SJCRH30 (cell line): ENCODE results near the gene SLC25A47. TPM values are rescaled to one million over a fixed set of nuclear protein-coding genes. Genes with fewer than 3 reads are reported as not detected.
"Not testable (repeated sequence)": the region's sequence is repeated elsewhere in the genome, so short reads cannot be mapped to it uniquely, and the experiment has no call there.

Experiments
- DNase-seq, 2 experiments: peaks; one replicate each; pipeline ENCODE4 v3.0.0-alpha.2; 2015 to 2020
- H3K27ac ChIP-seq: fragments of 250-450 bp; sonication (Bioruptor Pico); 2 replicates; pipeline ENCODE4 v1.5.1; 2020; ENCODE audit warnings: mild to moderate bottlenecking, moderate library complexity
- H3K27me3 ChIP-seq: fragments of 250-450 bp; sonication (Bioruptor Pico); 2 replicates; pipeline ENCODE4 v1.5.1; 2020; ENCODE audit warnings: mild to moderate bottlenecking, moderate library complexity
- H3K36me3 ChIP-seq: fragments of 250-450 bp; sonication (Bioruptor Pico); 2 replicates; pipeline ENCODE4 v1.5.1; 2020; ENCODE audit warnings: mild to moderate bottlenecking, moderate library complexity
- H3K4me1 ChIP-seq: fragments of 250-450 bp; sonication (Bioruptor Pico); 2 replicates; pipeline ENCODE4 v1.5.1; 2020; ENCODE audit warnings: mild to moderate bottlenecking, moderate library complexity
- H3K4me3 ChIP-seq: fragments of 250-450 bp; sonication (Bioruptor Pico); 2 replicates; pipeline ENCODE4 v1.5.1; 2020; ENCODE audit warnings: mild to moderate bottlenecking, moderate library complexity
- H3K9me3 ChIP-seq: fragments of 250-450 bp; sonication (Bioruptor Pico); replicated peaks from 2 replicates; pipeline ENCODE4 v1.5.1; 2020; ENCODE audit warnings: mild to moderate bottlenecking, moderate library complexity
- total RNA-seq: library from RNA; depleted of rRNA; stranded (reverse); fragments of >200 nt; shearing (Covaris generic); gene quantifications from 2 replicates; pipeline ENCODE4 v1.2.3, GENCODE V29; 2014

Gene SLC25A47
- total RNA-seq, 1 experiment from 2014 or later: not detected

DNA sequence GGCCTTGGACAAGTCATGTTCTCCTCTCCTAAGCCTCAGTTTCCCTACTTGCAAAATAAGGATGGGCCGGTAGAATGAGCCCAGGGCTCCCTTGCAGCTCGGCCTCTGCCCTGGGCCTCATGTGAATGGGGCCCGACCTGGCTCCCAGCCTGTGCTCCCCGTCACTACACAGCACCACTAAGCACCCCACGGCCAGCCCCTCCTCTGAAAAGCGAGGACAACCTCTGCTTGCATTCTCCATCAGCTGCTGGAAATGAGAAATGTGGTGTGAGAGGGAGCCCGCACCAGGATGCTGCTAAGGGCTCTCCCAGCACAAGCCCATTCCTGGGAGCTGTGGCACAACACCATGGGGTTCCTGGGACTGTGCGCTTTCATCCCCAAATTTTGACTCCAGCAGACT, 10.2 kb downstream of the SLC25A47 start:
- Histone ChIP-seq H3K27ac (peak overlapping the region; percentile 70), H3K36me3 (peaks cover 24% of the 10 kb centered on the region), H3K4me3 (no peak overlapping the region), H3K27me3 (no peaks in the 10 kb centered on the region), H3K9me3 (no peaks in the 10 kb centered on the region), H3K4me1 (peaks cover 24% of the 10 kb centered on the region)
- no peak for DNase-seq

DNA sequence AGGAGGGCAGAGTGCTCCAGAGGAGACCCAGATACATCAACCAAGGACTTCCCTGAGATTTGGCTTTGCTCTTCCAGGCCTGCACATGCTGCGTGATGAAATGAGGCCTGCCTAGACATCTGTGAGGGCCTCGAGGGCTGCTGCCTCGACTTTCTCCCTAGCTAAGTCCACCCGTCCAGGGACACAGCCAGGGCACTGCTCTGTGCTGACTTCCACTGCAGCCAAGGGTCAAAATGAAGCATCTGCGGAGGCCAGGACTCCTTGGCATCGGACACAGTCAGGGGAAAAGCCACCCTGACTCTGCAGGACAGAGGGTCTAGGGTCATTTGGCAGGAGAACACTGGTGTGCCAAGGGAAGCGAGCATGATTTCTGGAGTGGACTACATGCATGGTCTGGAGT, 10.7 kb downstream of the SLC25A47 start:
- H3K36me3 ChIP-seq: peaks cover 28% of the 10 kb centered on the region
- no peak overlapping the region for H3K27ac ChIP-seq
- no peak overlapping the region for H3K4me3 ChIP-seq
- H3K27me3 ChIP-seq: no peaks in the 10 kb centered on the region
- H3K9me3 ChIP-seq: no peaks in the 10 kb centered on the region
- peaks cover 24% of the 10 kb centered on the region for H3K4me1 ChIP-seq
- no peak for DNase-seq

DNA sequence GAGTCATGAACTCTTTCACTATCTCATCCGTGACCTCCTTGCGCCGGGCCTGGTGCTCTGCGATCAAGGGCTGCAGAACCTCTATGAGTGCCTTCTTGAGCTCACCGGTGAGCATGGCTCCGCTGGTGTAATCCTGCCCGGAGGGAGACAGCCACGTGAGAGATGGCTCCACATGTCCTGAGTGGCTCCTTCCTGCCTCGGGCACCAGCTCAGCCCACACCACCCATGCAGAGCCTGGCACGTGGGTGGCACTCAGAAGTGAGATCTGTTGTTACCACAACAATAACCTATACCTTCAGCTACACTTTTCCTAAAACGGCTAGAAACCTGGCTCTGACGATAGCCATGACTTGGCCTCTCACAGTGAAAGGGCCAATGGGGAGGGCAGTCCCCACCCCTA, 11.8 kb downstream of the SLC25A47 start:
- Histone ChIP-seq H3K9me3 (no peaks in the 10 kb centered on the region), H3K4me1 (peaks cover 24% of the 10 kb centered on the region), H3K27ac (no peak overlapping the region), H3K4me3 (no peak overlapping the region), H3K36me3 (peaks cover 28% of the 10 kb centered on the region), H3K27me3 (no peaks in the 10 kb centered on the region)
- no peak for DNase-seq

DNA sequence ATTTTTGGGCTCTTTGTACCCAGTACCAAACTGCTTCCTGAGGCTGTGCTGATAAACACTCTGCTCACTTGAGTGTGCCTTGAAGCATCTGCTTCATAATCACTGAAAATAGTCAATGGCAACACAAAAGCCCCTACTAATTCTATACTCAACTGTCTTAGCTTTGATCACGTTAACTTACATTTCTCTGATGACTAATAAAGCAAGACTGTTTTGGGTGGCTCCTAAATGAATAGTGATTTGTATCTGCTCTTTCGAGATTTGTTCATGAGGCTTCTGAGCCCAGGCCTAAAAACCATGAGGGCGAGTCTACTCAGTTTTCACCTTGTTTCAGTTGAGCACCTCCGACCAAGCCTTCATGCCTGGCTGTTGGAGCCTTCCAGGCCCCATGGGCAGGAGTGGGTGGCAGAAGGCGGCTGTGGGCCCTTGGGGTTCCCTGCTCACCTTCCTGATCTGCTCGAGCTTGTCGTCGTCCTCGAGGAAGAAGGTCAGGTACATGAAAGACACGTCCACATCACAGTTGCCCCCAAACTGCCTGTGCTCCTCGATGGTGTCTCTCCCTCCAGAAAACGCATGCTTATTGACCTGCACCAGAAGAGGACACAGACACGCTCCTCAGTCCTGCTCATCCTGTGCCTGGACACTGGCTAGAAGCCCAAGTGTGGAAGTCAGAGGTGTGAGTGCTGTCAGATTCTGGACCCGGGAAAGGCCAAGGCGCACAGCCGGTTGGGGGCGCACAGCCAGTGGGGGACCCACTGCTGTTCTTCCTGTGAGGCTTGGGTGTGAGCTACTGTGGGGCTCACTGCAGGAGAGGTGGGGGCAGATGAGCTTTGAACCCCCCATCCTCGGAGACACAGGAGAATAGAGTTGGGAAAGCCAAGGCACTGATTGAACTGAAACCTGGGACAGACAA, 13.7 kb downstream of the SLC25A47 start:
- Histone ChIP-seq H3K9me3 (no peaks in the 10 kb centered on the region), H3K36me3 (peaks cover 39% of the 10 kb centered on the region), H3K4me1 (peaks cover 15% of the 10 kb centered on the region), H3K4me3 (no peak overlapping the region), H3K27ac (no peak overlapping the region), H3K27me3 (no peaks in the 10 kb centered on the region)
- DNase-seq: no peak

DNA sequence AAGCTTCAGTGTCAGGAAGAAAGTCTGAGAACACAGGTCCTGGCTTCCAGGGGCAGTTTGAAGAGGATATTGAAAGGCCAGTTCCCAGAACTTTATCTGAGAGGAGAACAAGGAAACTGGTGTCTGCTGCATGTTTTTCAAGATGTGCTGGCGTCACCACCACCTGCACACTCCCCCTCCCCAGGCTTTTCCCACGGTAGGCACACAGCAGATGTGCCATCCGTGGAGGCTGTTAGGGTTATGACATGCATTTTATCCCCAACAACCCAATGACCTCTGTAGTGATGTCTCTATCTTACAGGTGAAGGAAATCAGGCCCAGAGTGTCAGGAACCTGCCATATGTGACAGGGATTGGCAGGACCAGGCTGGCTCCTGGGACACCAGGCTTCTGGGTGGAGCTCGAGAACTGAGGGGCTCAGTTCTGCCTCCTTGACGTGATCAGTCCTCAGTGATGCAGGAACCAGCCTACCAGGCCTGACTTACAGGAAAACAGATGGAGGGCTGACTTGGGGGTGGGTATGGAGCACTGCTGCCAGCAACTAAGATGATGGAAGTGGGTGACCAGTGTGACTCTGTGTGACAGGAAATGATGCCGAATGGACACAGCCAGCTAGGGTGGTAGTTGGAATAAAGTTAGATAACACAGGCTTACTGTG, 16.8 kb downstream of the SLC25A47 start:
- H3K36me3 ChIP-seq: peaks cover 45% of the 10 kb centered on the region
- H3K4me1 ChIP-seq: no peaks in the 10 kb centered on the region
- no peak overlapping the region for H3K4me3 ChIP-seq
- H3K9me3 ChIP-seq: no peaks in the 10 kb centered on the region
- DNase-seq: no peak
- no peaks in the 10 kb centered on the region for H3K27me3 ChIP-seq
- H3K27ac ChIP-seq: no peak overlapping the region

DNA sequence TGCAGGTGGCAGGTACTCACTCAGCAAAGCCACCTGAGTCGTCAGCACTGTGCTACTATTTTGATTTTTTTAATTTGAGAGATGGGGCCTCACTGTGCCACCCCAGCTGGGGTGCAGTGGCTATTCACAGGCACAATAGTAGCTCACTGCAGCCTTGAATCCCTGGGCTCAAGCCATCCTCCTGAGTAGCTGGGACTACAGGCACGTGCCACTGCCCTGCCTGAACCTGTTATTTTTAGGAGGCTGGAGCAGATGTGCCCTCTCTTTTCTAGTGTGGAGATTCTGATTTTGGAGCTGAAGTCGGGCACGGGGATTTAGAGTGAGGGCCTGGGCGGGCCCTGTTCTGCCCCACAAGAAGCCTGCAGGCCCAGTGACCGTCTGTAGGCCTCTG, 17.3 kb downstream of the SLC25A47 start:
- Histone ChIP-seq H3K27ac (no peak overlapping the region), H3K9me3 (no peaks in the 10 kb centered on the region), H3K36me3 (peaks cover 45% of the 10 kb centered on the region), H3K27me3 (no peaks in the 10 kb centered on the region), H3K4me1 (no peaks in the 10 kb centered on the region), H3K4me3 (no peak overlapping the region)
- DNase-seq: no peak

DNA sequence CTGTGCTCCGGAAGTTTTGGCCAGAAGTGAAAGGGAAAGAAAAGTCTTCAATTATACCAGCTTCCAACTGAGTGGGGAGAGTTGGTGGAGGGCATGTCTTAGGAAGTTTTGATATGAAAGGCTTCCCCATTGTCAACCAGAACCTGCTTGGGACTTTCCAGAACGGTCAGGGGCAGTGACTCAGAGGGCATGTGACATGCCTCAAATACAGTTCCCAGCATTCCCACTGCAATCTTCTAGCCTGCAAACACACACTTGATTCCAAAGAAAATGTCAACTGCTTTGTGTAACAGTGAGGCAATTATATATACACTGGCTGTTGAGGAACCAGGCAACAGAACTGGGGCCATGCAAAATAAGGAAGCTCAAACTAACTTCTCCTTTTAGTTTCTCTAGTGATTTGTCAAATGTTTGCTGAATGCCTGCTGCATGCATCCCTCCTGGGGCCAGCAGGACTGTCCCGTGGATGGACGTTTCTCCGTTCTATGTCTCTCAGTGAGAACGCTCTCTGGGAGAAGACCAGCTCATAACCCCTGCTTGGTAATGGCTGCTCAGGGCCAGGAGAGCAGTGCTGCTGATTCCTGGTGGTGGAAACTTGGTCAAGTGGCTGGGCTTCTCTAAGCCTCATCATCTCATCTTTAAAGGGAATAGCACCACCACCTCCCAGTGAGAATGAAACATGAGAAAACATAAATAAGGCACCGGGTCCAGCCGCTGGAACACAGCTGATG, 18.3 kb downstream of the SLC25A47 start:
- Histone ChIP-seq H3K4me3 (no peak overlapping the region), H3K4me1 (no peaks in the 10 kb centered on the region), H3K36me3 (peaks cover 52% of the 10 kb centered on the region), H3K9me3 (no peaks in the 10 kb centered on the region), H3K27ac (no peak overlapping the region), H3K27me3 (no peaks in the 10 kb centered on the region)
- no peak for DNase-seq

DNA sequence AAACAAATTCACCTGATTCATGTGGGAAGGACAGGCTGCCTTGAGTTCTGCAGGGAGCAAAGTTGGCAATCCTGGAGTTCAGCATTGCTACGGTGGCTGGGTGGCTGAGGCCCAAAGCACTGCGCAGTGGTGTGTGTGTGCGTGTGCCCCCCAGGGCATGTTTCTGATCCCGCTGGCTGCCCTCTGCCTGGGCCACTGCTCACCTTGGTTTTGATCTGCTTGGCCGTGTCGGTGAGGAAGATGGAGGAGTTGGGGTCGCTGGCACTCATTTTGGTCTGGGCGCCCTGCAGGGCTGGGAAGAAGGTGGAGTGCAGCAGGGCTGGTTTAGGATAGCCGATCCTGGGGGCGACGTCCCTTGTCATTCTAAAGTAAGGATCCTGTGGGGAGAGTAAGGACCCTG, 19.1 kb downstream of the SLC25A47 start:
- Histone ChIP-seq H3K36me3 (peaks cover 50% of the 10 kb centered on the region), H3K4me1 (no peaks in the 10 kb centered on the region), H3K9me3 (no peaks in the 10 kb centered on the region), H3K4me3 (no peak overlapping the region), H3K27ac (no peak overlapping the region), H3K27me3 (no peaks in the 10 kb centered on the region)
- no peak for DNase-seq

DNA sequence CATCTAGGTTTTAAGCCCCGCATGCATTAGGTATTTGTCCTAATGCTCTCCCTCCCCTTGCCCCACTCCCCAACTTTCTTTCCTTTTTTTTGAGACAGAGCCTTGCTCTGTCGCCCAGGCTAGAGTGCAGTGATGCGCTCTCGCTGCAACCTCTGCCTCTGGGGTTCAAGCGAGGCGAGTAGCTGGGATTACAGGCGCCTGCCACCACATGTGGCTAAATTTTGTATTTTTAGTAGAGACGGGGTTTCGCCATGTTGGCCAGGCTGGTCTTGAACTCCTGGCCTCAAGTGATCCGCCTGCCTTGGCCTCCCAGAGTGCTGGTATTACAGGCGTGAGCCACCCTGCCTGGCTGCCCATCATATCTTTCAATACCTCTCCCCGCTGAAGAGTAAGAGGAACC, 19.7 kb downstream of the SLC25A47 start:
- H3K27me3 ChIP-seq, H3K27ac ChIP-seq, DNase-seq, H3K4me3 ChIP-seq, H3K9me3 ChIP-seq, H3K4me1 ChIP-seq: not testable (repeated sequence)
- H3K36me3 ChIP-seq: peaks cover 53% of the 10 kb centered on the region

DNA sequence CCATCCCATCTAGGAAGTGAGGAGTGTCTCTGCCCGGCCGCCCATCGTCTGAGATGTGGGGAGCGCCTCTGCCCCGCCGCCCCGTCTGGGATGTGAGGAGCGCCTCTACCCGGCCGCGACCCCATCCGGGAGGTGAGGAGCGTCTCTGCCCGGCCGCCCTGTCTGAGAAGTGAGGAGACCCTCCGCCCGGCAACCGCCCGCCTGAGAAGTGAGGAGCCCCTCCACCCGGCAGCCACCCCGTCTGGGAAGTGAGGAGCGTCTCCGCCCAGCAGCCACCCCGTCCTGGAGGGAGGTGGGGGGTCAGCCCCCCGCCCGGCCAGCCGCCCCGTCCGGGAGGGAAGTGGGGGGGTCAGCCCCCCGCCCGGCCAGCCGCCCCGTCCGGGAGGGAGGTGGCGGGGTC, 21.5 kb downstream of the SLC25A47 start:
- H3K27ac ChIP-seq, H3K4me3 ChIP-seq, H3K4me1 ChIP-seq, H3K27me3 ChIP-seq, H3K9me3 ChIP-seq, DNase-seq: not testable (repeated sequence)
- H3K36me3 ChIP-seq: peaks cover 58% of the 10 kb centered on the region

DNA sequence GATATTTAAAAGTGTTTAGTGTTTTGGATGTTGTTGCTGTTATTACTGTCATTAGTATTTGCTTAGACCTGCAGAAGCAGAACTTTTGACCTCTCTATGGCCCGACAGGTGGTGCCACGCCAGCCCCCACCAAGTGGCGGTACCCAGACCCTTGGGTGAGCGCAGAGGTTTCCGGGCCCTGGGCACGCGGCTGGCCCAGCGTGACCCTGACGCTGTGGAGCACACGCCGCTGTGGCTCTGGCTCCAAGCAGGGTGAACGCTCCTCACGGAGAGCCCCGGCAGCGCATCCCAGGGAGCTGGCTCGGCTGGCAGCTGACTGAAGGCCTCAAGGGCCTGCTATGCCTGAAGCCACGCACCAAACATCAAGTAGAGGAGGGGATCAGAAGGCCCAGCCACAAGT, 22.6 kb downstream of the SLC25A47 start:
- Histone ChIP-seq H3K36me3 (peaks cover 63% of the 10 kb centered on the region), H3K27me3 (no peaks in the 10 kb centered on the region), H3K4me3 (no peak overlapping the region), H3K4me1 (no peaks in the 10 kb centered on the region), H3K9me3 (no peaks in the 10 kb centered on the region), H3K27ac (no peak overlapping the region)
- DNase-seq: no peak

DNA sequence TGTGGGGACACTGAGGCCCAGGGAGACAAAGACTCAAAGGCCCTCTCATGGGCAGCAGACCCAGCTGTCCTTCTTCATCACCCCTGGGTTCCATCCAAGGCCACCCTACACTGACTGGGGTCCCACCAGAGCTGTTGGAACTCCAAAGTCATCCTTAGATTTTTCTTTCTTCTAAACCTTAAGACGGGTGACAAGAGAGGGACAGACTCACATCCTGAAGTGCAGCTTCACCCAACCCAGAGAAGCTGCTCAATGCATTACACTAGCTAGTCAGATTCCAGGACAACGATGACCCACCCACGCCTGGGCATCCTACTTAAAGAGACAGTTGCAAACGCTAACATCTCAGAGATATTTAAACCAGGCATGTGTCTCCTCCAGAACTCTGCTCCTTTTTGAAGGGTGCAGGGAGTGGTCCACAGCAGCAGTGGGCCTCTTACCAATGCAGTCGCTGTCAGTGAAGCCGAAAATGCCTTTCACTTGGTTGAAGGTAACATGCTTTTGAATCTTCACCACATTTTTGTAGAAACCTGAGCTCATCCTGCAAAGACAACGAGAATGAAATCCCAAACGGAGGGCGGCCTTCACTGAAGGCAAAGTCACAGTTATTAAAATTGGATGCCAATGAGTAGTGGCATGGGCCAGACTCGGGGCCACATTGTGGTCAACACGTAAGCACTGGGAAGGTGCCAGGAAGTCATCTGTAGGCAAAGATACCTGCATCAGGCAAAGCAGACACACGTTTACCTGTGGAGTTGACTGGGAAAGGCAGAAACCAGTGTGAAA, 23.4 kb downstream of the SLC25A47 start:
- no peak overlapping the region for H3K4me3 ChIP-seq
- no peaks in the 10 kb centered on the region for H3K4me1 ChIP-seq
- no peak overlapping the region for H3K27ac ChIP-seq
- H3K36me3 ChIP-seq: peaks cover 62% of the 10 kb centered on the region
- no peaks in the 10 kb centered on the region for H3K9me3 ChIP-seq
- H3K27me3 ChIP-seq: no peaks in the 10 kb centered on the region
- no peak for DNase-seq

DNA sequence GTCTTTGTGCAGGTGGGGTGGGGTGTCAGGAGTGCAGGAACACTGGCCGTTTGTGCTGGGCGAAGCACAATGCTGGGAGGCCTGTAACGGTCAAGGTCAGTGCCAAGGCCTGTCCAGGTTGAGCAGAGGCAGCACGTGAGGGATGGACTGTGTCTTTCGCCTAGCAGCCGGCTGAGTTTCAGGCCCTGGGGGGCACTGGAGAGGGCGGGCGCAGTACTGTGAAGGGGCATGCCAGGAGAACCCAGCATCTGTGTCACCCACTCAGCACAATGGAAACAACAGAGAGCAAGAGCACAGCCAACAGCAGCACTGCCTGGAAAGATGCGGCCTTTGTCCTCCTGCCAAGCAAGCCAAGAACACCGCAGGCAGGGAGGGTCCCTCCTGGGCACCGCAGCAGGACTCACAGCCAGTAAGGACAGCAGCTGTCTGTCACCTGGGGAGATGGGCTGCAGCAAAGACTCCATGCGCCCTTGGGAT, 25.2 kb downstream of the SLC25A47 start:
- Histone ChIP-seq H3K9me3 (no peaks in the 10 kb centered on the region), H3K27me3 (no peaks in the 10 kb centered on the region), H3K36me3 (peaks cover 62% of the 10 kb centered on the region), H3K4me3 (no peak overlapping the region), H3K4me1 (no peaks in the 10 kb centered on the region), H3K27ac (no peak overlapping the region)
- no peak for DNase-seq
